Immature natural killer cell (primary cell): ENCODE data around the gene MAP3K8. TPM values are rescaled to one million over a fixed set of nuclear protein-coding genes. Genes with fewer than 3 reads are reported as not detected.

Source experiments
- DNase-seq, 3 donors: peaks; one replicate each; pipeline ENCODE4 v3.0.0; 2022; ENCODE audit warnings: mixed read lengths in 1 of 3
- H3K27ac Mint-ChIP-seq, 6 donors: one replicate each; pipeline ENCODE4 v1.8.0; 2020; ENCODE audit warnings: mixed read lengths in 6 of 6, mild to moderate bottlenecking in 5 of 6, inconsistent platforms in 4 of 6, moderate library complexity in 3 of 6
- H3K27me3 Mint-ChIP-seq, 3 donors: one replicate each; pipeline ENCODE4 v1.8.0; 2020 to 2021; ENCODE audit warnings: low read depth in 3 of 3, mild to moderate bottlenecking in 3 of 3, mixed read lengths in 3 of 3, moderate library complexity in 3 of 3, inconsistent platforms in 1 of 3
- H3K36me3 Mint-ChIP-seq, 3 donors: one replicate each; pipeline ENCODE4 v1.8.0; 2020; ENCODE audit warnings: mixed read lengths in 3 of 3, inconsistent platforms in 2 of 3, mild to moderate bottlenecking in 2 of 3
- H3K4me1 Mint-ChIP-seq, 2 donors: one replicate each; pipeline ENCODE4 v1.8.0; 2020; ENCODE audit warnings: inconsistent platforms in 2 of 2, mild to moderate bottlenecking in 2 of 2, mixed read lengths in 2 of 2, moderate library complexity in 1 of 2
- H3K4me3 Mint-ChIP-seq, 5 donors: one replicate each; pipeline ENCODE4 v1.8.0; 2020; ENCODE audit warnings: mild to moderate bottlenecking in 5 of 5, mixed read lengths in 5 of 5, inconsistent platforms in 3 of 5, moderate library complexity in 3 of 5
- H3K9me3 Mint-ChIP-seq, 6 donors: one replicate each; pipeline ENCODE4 v1.8.0; 2020; ENCODE audit warnings: mild to moderate bottlenecking in 6 of 6, mixed read lengths in 6 of 6, inconsistent platforms in 4 of 6, moderate library complexity in 3 of 6
- polyA plus RNA-seq, 3 donors: library from polyadenylated mRNA; unstranded; fragments of 300-500 nt; fragmentation: Illumina TruSeq; gene quantifications; one replicate each; pipeline ENCODE4 v1.2.3, GENCODE V29; 2021

The MAP3K8 gene
- polyA plus RNA-seq, 3 donors from 2014 or later, result 62.9 to 154 (median 151) TPM

GRCh38 chr10:30442019-30442606 lies 8.1 kb downstream of the MAP3K8 start:
- peak overlapping the region; percentile 32 to 84 (median 74) for H3K27ac Mint-ChIP-seq
- DNase-seq, result no peak
- H3K4me1 Mint-ChIP-seq, result peaks cover 84 to 95% of the 10 kb centered on the region in 2 donors
- peaks cover 3 to 6% (median 5%) of the 10 kb centered on the region in 3 donors for H3K27me3 Mint-ChIP-seq
- no peaks in the 10 kb centered on the region for H3K9me3 Mint-ChIP-seq
- peak overlapping the region; percentile 38 to 79 (median 46) for H3K4me3 Mint-ChIP-seq
- H3K36me3 Mint-ChIP-seq, result peaks cover 8 to 60% (median 28%) of the 10 kb centered on the region in 3 donors

GRCh38 chr10:30443049-30443448 lies 9.1 kb downstream of the MAP3K8 start:
- Mint-ChIP-seq H3K9me3 (no peaks in the 10 kb centered on the region), H3K36me3 (peaks cover 9 to 64% (median 38%) of the 10 kb centered on the region in 3 donors), H3K4me1 (peaks cover 80 to 95% of the 10 kb centered on the region in 2 donors), H3K27ac (peak overlapping the region; percentile 18 to 84 (median 64)), H3K4me3 (peak overlapping the region in 2 of 5 donors; percentile 12 to 22), H3K27me3 (peaks cover 3 to 7% (median 6%) of the 10 kb centered on the region in 3 donors)
- no peak for DNase-seq

GRCh38 chr10:30445711-30446110 lies 11.7 kb downstream of the MAP3K8 start:
- Mint-ChIP-seq H3K27ac (peak overlapping the region; percentile 60 to 91 (median 83)), H3K27me3 (peaks cover 4 to 8% (median 4%) of the 10 kb centered on the region in 3 donors), H3K36me3 (peaks cover 27 to 65% (median 43%) of the 10 kb centered on the region in 3 donors), H3K4me3 (peak overlapping the region in 3 of 5 donors; percentile 12 to 44 (median 38)), H3K9me3 (no peaks in the 10 kb centered on the region), H3K4me1 (peaks cover 62 to 87% of the 10 kb centered on the region in 2 donors)
- DNase-seq, result no peak

GRCh38 chr10:30447125-30447799 lies 13.3 kb downstream of the MAP3K8 start:
- peaks cover 21 to 55% (median 40%) of the 10 kb centered on the region in 3 donors for H3K36me3 Mint-ChIP-seq
- H3K9me3 Mint-ChIP-seq, result no peaks in the 10 kb centered on the region
- H3K27ac Mint-ChIP-seq, result peak overlapping the region in 5 of 6 donors; percentile 9 to 76 (median 71)
- peak in 1 of 3 donors; percentile 14 for DNase-seq
- peaks cover 50 to 71% of the 10 kb centered on the region in 2 donors for H3K4me1 Mint-ChIP-seq
- H3K4me3 Mint-ChIP-seq, result no peak overlapping the region
- H3K27me3 Mint-ChIP-seq, result peaks cover 3 to 8% (median 4%) of the 10 kb centered on the region in 3 donors

GRCh38 chr10:30448092-30448491 lies 14.1 kb downstream of the MAP3K8 start:
- no peaks in the 10 kb centered on the region for H3K9me3 Mint-ChIP-seq
- H3K4me3 Mint-ChIP-seq, result no peak overlapping the region
- no peak for DNase-seq
- peaks cover 21 to 46% (median 40%) of the 10 kb centered on the region in 3 donors for H3K36me3 Mint-ChIP-seq
- H3K4me1 Mint-ChIP-seq, result peaks cover 42 to 63% of the 10 kb centered on the region in 2 donors
- H3K27me3 Mint-ChIP-seq, result peaks cover 1 to 8% (median 4%) of the 10 kb centered on the region in 3 donors
- H3K27ac Mint-ChIP-seq, result peak overlapping the region in 3 of 6 donors; percentile 21 to 72 (median 41)

- no peaks in the 10 kb centered on the region for H3K9me3 Mint-ChIP-seq
- H3K27me3 Mint-ChIP-seq, result peaks cover 0 to 4% (median 4%) of the 10 kb centered on the region in 3 donors
- peaks cover 60 to 68% of the 10 kb centered on the region in 2 donors for H3K4me1 Mint-ChIP-seq
Observed at GRCh38 chr10:30453764-30454527, 20.0 kb downstream of the MAP3K8 start.

GRCh38 chr10:30454744-30455510 lies 20.9 kb downstream of the MAP3K8 start:
- peaks cover 0 to 4% (median 3%) of the 10 kb centered on the region in 3 donors for H3K27me3 Mint-ChIP-seq
- peak overlapping the region; percentile 67 to 83 (median 74) for H3K4me3 Mint-ChIP-seq
- DNase-seq, result no peak
- peaks cover 61 to 62% of the 10 kb centered on the region in 2 donors for H3K4me1 Mint-ChIP-seq
- peak overlapping the region; percentile 76 to 93 (median 91) for H3K27ac Mint-ChIP-seq
- H3K9me3 Mint-ChIP-seq, result no peaks in the 10 kb centered on the region
- H3K36me3 Mint-ChIP-seq, result peaks cover 18 to 37% (median 18%) of the 10 kb centered on the region in 3 donors

More at GRCh38 chr10:30453764-30454527, 20.0 kb downstream of the MAP3K8 start:
- no peak for DNase-seq
- peaks cover 22 to 38% (median 24%) of the 10 kb centered on the region in 3 donors for H3K36me3 Mint-ChIP-seq
- H3K4me3 Mint-ChIP-seq, result peak overlapping the region; percentile 12 to 70 (median 49)
- peak overlapping the region; percentile 76 to 93 (median 91) for H3K27ac Mint-ChIP-seq

- H3K4me3 Mint-ChIP-seq, result peak overlapping the region; percentile 67 to 83 (median 74)
- H3K4me1 Mint-ChIP-seq, result peaks cover 64 to 66% of the 10 kb centered on the region in 2 donors
- peak in 2 of 3 donors; percentile 16 to 29 for DNase-seq
- peaks cover 19 to 38% (median 19%) of the 10 kb centered on the region in 3 donors for H3K36me3 Mint-ChIP-seq
- peaks cover 0 to 3% (median 0%) of the 10 kb centered on the region in 3 donors for H3K27me3 Mint-ChIP-seq
- H3K27ac Mint-ChIP-seq, result peak overlapping the region; percentile 76 to 93 (median 91)
- no peaks in the 10 kb centered on the region for H3K9me3 Mint-ChIP-seq
Observed at GRCh38 chr10:30455816-30456215, 21.8 kb downstream of the MAP3K8 start.

- peak overlapping the region; percentile 76 to 93 (median 91) for H3K27ac Mint-ChIP-seq
- H3K4me1 Mint-ChIP-seq, result peaks cover 67 to 68% of the 10 kb centered on the region in 2 donors
- H3K27me3 Mint-ChIP-seq, result peaks cover 0 to 3% (median 0%) of the 10 kb centered on the region in 3 donors
- H3K4me3 Mint-ChIP-seq, result peak overlapping the region; percentile 67 to 83 (median 74)
- peaks cover 20 to 41% (median 20%) of the 10 kb centered on the region in 3 donors for H3K36me3 Mint-ChIP-seq
- H3K9me3 Mint-ChIP-seq, result no peaks in the 10 kb centered on the region
- peak; percentile 42 to 58 (median 56) for DNase-seq
Observed at GRCh38 chr10:30456266-30456665, 22.3 kb downstream of the MAP3K8 start.

- H3K27ac Mint-ChIP-seq, result peak overlapping the region; percentile 46 to 93 (median 77)
- H3K4me1 Mint-ChIP-seq, result peaks cover 60 to 81% of the 10 kb centered on the region in 2 donors
- peaks cover 0 to 3% (median 0%) of the 10 kb centered on the region in 3 donors for H3K27me3 Mint-ChIP-seq
- peaks cover 15 to 41% (median 19%) of the 10 kb centered on the region in 3 donors for H3K36me3 Mint-ChIP-seq
- H3K9me3 Mint-ChIP-seq, result no peaks in the 10 kb centered on the region
- H3K4me3 Mint-ChIP-seq, result no peak overlapping the region
- DNase-seq, result no peak
Observed at GRCh38 chr10:30459283-30459682, 25.3 kb downstream of the MAP3K8 start.

GRCh38 chr10:30460121-30460520 lies 26.1 kb downstream of the MAP3K8 start:
- H3K27ac Mint-ChIP-seq, result peak overlapping the region; percentile 64 to 87 (median 74)
- H3K4me1 Mint-ChIP-seq, result peaks cover 55 to 81% of the 10 kb centered on the region in 2 donors
- peaks cover 0 to 3% (median 0%) of the 10 kb centered on the region in 3 donors for H3K27me3 Mint-ChIP-seq
- no peaks in the 10 kb centered on the region for H3K9me3 Mint-ChIP-seq
- peaks cover 12 to 37% (median 19%) of the 10 kb centered on the region in 3 donors for H3K36me3 Mint-ChIP-seq
- DNase-seq, result no peak
- peak overlapping the region in 1 of 5 donors; percentile 0 for H3K4me3 Mint-ChIP-seq

- no peak for DNase-seq
- H3K27me3 Mint-ChIP-seq, result peaks cover 0 to 3% (median 0%) of the 10 kb centered on the region in 3 donors
- H3K4me3 Mint-ChIP-seq, result no peak overlapping the region
- peaks cover 10 to 35% (median 19%) of the 10 kb centered on the region in 3 donors for H3K36me3 Mint-ChIP-seq
- H3K4me1 Mint-ChIP-seq, result peaks cover 45 to 68% of the 10 kb centered on the region in 2 donors
- no peaks in the 10 kb centered on the region for H3K9me3 Mint-ChIP-seq
- peak overlapping the region; percentile 49 to 77 (median 74) for H3K27ac Mint-ChIP-seq
Observed at GRCh38 chr10:30462513-30462912, 28.5 kb downstream of the MAP3K8 start.
